Forelimb muscle (tissue), 1 donor: ENCODE results near the gene RBMS1. TPM values are rescaled to one million over a fixed set of nuclear protein-coding genes. Genes with fewer than 3 reads are reported as not detected.
"Not testable (repeated sequence)": the region's sequence is repeated elsewhere in the genome, so short reads cannot be mapped to it uniquely, and the experiment has no call there.

ENCODE experiments used
- DNase-seq: peaks from one replicate; pipeline ENCODE4 v3.0.0-alpha.2; 2013; ENCODE audit warnings: low read depth
- polyA plus RNA-seq: library from polyadenylated mRNA; unstranded; fragments of 120-200 nt; gene quantifications from one replicate; pipeline ENCODE4 v1.2.1, GENCODE V29; 2013; ENCODE audit not compliant: insufficient read length

RBMS1 gene
- polyA plus RNA-seq, 1 donor: 58.6 TPM

DNA sequence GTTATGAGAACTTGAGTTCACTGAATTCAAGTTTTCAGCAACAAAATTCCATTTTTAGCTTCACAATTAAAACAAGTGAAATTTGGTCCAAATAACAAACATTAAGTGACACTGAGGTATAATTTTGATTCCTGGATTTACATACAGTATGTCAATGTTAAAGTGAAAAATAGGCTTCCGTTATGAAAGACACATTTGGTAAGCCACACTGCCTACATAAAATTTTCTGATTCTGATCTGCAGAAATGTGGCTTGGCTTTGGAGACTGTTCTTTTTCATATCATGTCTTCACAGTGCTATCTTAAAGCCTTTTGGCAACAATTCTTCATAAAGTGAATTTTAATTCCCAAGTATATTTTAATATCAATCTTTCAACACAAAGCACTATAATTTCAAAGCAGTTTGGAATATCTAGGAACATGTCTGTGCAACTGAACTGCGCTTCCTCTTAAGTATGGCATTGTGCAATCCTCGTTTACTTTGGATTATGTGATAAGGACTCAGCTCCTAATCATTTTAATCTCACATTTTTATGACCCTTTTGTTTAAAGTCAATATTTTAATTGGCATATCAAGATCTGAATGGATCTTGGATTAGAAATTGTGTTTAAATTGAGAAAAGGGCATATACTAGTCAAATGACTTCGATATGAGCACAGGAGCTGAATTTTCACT is 60.0 kb downstream of the RBMS1 start:
- no peak for DNase-seq

DNA sequence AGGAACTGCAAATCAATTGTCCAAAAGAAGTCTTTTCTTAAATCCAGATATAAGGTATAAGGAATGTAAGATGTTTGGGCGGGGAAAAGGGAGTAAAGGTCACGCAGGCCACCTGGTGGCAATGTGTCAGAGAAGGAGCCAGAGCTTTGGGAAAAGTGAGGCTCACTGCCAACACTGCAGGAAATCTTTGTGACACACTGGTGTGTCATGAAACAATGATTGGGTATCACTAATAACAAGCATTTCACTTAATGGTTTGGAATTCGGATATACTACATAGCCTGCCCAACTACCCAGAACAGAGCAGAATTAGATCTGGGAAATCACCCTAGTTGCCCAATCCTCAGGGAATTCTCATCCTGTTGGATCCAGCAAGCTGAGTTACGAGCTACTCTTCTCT is 61.0 kb downstream of the RBMS1 start:
- DNase-seq: no peak

DNA sequence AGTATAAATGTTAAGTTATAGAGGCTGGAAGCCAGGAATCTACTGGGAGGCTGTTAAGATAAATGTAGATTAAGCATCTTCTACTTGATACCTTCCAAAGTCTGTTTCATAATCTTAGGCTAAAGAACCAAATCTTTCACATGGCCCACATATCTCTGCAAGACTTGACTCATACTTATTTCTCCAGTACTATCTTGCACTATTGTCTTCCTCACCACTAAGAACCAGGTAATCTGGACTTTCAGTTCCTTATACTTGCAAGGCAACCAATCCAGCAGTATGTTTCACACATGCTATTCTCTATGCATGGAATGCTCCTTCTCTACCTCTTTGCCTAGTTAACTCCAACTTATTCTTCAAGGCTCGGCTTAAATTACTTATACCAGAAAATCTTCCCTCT is 62.2 kb downstream of the RBMS1 start:
- no peak for DNase-seq

DNA sequence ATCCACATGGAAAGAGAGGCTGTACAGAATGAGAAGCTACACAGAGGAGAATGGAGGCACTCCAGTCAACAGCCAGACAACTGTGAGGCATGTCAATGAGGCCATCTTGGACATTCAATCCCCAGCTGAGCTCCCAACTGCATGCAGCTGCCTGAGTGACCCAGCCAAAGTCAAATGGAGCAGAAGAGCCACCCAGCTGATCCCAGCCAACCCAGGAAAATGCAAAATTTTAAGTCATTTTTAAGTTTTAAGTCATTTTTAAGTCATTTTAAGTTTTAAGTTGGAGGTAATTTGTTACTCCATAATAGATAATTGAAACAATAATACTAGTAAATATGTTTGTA is 63.6 kb downstream of the RBMS1 start:
- no peak for DNase-seq

DNA sequence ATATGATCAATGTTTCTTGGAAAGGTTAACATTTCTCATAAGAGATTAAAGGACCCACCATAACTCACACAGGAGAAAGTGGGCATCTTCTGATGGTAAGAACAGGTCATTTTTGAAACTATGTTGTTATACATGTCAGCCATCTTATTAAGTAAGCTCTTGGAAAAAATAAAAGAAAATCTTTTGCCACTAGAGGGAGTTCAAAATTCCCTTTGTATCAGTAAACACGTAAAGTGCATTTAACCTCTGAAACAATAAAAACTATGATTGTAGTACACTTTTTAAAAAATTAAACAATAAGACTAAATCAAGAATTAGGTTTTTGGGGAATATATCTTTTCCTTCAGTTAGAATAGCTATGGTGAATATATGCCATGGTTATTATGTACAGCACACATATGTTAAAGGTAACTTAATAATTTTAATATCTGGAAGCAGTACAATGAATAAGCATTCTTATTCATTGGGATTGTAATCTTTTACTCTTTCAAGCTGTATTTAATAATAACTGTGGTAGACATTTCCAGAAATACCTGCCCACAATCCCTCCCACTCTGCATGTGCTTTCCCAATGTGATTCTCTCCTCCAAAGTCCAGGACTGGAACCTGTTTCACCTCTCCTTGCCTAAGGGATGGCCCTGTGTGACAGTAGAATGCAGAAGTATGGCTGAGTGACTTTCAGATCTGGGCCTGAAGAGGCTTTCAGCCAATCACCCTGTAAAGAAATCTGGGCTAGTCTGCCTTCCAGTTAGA is 64.2 kb downstream of the RBMS1 start:
- DNase-seq: no peak

DNA sequence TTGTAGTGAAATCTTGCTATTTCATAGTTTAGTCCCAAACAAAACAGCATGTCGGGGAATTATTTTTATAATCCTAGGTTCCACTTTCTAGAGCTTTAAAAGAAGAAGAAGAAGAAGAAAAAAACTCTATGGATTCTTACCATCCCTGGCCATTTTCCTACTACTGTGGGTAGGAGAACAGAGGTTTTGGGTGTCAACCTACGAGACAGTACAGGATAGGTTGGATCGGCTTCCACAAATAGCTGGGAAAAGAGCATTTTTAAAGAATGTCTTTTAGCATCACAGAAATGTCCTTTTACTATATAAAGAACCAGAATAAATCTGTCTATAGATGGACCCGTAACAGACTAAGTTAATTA is 65.2 kb downstream of the RBMS1 start:
- DNase-seq: no peak

DNA sequence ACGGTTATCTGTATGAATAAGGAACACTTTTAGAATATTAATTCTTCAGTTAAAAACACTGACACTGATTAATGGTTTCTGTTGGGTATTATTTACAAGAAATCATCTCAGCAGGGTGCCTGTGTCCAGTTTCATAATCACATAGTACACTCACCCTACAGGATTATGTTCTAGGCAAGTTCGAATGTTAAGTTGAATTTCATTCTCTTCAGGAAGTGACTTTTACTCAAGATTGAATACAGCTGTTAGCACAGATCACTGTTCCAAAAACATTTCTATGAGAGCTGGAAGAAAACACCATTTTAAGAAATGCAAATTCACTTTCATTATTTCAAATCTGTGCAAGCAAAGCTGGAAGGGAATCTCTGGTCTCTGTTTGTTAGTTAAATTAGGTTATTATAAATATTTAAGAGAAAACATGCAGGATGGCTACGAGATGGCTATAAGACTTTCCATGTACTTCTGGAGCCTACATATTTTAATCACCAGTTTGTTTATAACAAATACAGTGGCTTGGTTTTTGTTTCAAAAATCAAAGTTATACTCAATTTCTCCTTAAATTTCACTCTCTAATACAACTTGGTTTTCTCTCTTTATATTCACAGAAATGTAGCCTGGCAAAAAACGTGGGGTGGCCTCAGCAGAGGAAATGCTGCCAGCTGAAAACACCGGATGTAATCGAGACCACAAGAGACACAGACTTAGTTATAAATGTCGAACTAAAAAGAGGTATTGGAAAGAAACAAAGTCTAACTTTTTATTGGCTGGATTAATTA is 65.8 kb downstream of the RBMS1 start:
- DNase-seq: no peak

DNA sequence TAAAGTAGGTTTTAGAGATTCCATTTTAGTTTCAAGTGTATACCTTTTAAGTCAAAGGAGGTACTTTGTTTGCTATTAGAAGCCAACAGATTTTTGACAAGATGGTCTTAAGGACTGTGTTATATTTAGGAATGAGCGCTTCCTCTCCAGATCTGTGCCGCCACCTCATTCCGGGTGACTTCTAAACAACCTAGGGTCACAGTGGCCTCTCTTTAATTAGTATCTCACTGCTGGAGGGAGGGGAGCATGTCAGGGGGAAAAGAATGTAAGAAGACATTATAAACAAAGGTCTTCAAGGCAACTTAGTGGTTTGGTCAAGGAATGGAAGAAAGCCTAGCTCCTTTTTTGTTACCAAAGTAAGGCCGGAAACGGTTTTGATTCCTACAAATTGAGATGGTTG is 67.0 kb downstream of the RBMS1 start:
- DNase-seq: no peak

DNA sequence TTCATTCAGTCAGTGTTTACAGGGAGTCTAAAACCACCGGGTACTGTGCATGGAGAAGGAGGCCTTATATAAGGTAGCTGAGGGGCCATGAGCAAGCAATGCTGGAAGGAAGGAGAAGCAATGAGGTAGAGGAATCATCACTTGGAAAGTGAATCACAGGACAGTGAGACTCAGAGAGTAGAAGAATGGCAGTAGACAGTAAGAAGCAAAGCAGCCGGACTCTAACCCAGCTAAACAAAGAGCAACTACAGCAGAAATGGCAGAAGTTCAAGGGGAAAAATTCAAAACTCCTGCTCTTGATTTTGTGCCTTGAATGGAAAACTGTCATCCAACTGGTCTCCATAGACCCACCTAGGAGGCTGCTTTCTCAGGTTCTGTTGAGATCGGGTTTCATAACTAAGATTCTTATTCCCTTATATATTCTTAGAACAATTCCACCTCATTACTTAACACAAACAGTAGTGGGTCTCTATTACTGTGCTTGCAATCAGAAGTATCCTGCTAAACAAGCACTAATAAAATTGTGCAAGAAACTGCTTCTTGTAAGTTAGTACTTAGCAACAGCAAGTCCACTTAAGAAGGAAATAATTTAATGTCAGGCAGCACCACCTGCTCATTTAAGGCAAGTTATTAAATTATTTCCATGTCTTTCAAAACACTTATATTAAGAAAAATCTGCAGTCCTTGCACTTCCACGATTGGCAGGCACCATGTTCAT is 68.0 kb downstream of the RBMS1 start:
- no peak for DNase-seq

DNA sequence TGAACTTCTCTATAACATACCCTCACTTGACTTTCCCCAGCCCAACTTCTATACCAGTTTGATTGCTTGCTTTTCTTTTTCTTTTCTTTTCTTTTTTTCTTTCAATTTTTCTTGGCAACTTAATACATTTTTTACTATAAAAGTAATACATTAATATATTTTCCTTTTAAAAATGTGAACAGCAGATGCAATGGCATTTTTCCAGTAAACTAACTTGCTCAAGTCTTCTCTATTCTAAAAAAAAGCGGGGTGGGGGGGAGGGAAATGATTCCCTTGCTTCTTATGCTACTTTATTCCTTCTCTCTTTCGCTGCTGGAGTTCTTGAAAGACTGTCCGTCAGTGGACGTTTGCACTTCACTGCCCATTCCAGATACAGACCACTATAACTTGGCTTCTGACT is 70.5 kb downstream of the RBMS1 start:
- DNase-seq: no peak

DNA sequence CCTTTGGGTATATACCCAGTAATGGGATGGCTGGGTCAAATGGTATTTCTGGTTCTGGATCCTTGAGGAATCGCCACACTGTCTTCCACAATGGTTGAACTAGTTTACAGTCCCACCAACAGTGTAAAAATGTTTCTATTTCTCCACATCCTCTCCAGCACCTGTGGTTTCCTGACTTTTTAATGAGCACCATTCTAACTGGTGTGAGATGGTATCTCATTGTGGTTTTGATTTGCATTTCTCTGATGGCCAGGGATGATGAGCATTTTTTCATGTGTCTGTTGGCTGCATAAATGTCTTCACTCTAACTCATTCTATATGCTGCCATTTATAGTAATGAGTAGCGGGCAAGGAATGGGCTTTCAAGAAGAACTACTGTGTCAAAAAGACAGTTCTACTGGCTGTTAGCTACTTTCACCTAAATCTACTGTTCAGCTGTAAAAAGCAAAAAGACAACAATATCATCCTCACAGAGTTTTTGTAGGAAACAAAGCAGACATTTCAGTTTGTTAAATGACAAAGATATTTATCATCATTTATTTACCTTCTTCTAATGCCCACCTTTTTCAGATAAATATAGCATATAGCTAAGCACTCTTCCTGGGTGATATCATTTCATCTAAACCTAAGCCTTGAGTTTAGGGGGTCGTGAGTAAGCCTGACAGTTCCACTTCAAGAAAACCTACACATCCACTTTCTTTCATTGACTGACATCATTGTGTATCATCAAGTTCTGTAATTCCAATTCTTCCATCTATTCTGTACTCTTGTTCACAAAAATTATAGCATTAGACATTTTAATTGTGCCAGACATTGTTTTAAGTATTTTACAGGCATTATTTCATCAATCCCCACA is 71.7 kb downstream of the RBMS1 start:
- not testable (repeated sequence) for DNase-seq

DNA sequence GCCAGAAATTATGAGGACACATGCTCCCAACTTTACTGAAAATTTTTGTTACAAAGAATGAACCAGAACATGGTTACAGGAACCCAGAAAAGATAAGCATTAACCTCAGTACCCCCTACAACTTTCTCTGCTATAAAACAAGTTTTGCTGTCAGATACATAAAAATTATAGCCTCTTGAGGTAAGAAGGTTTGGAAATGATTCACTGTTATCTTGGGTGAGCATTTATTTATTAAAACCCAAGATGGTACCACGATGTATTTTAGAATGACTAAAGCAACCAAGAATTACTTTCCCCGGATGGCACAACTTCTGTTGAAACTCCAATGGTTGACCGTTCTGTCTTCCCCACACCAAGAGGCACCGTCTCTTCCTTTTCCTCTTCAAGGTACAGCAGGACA is 72.9 kb downstream of the RBMS1 start:
- no peak for DNase-seq

DNA sequence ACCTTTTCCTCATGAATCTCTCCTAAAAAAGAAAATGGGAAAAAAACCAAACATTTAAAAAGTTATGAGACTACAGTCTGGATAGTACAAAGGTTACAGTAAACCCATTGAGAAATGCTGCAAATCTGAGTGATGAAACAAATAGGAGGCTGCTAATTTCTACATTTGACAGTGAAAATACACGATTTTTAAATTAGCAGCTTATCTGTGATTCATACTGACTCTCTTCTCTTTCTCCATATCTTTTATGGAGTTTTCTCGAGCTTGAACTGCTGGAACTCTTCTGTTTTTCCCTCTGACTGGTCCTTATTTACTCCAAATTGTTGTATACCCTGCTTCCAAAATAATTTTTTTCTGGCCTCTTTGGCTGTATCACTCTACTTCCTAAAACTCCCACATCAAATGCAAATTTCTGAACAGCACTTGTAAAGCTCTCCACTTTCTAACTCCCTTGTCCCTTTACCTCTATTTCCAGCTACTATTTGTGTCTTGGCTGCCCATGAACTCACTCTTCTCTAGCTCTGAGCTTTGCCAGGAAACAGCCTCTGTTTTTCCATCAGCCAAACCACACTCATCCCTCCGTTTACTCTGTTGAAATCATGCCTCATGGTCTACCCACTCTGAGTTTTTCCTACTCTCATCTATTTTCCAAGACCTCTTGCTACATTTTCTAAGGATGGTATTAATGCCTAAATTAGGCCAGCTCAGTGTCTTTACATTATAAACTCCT is 73.7 kb downstream of the RBMS1 start:
- no peak for DNase-seq

DNA sequence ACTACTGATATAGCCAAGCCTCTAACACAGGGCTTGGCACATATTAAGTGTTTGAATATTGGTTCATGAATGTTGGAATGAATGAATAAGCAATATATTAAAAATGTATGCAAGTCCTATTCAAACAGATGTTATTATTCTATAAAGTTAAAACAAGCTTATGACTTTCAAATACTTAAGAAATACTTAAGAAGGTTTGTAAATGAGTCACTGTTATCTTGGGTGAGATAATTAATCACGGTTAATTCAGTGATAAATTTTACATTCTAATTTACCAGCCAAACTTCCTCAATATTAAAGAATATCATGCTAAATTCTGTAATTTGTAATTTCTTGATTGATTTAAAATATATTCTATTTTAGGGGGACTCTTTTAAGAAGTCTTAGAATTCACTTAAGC is 74.8 kb downstream of the RBMS1 start:
- DNase-seq: no peak

DNA sequence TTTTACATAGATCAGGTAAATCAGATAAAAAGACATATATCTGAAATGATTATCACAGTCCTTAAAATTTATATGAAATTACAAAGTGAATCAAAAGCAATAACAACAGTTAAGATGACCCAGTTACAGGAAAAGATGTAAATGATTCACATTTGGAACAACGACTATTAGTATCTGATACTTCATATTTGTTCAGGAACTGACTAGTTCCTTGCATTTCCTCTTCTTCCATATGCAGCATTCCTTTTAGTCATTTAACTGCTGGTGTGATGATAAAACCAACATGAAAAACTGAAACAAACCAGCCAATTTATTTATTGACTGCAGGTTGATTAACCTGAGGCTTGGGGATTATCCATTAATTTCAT is 75.2 kb downstream of the RBMS1 start:
- DNase-seq: no peak

DNA sequence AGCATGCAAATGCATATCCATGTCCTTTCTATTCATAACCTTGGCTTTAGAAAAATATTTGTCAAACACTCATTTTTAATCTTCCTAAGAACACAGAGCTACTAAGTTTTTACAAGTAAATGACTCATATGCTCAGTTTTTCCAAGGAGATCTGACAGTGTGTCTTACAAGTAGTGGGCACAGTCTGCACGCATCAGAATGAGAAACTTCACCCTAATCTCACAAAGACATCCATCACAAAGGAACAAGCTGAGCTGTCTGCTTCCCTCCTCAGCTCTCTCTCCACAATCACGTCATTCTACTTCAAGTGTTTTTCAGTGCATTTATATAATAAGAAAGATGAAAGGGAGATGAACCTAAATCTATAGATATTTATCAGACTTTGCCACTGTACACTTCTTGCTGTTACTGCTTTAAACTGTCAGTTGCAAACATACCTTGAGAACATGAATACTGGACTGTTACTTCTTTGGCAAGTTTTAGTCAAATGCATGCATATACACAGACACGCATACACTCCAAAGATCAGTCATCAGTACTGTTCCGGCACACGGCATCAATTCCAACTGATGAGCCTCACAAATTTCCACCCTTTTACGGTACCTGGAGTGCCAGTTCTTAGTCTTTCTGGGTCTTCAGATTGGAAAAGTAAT is 75.7 kb downstream of the RBMS1 start:
- DNase-seq: no peak

DNA sequence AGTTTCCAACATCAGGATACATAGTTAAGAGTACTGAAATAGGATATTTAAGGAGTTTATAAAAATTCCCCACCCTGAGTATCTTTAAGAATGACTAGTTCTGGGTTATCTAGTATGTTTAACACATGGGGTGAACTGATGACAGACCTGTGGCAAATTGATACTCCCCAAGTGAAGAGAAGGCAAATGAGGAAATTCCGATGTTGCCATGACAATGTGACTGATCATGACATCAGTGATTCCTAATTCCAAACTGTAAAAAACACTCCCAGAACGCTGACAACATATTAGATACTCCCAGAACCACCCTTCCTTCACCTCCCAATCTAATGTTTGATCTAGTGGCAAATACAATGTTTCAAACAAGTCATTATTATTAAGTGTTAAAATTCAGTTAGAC is 77.6 kb downstream of the RBMS1 start:
- no peak for DNase-seq

DNA sequence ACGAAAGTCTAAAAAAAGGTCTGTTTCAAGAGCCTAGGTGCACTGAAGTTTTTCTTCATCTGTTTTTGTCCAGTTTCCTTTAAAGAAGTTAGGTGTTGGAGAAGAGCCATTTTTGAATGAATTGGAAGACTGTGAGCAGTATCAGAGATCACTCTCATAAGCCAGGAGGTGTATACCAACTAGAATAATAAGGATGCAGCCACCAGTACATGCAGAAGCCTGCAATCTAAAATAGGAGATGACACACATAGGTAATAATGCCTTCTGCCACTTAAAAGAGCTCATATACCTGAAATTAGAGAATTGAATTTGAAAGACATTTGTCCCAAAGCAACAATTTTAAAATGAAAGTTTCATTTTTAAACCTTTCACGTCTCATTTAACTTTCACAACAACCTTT is 81.7 kb downstream of the RBMS1 start:
- DNase-seq: no peak

DNA sequence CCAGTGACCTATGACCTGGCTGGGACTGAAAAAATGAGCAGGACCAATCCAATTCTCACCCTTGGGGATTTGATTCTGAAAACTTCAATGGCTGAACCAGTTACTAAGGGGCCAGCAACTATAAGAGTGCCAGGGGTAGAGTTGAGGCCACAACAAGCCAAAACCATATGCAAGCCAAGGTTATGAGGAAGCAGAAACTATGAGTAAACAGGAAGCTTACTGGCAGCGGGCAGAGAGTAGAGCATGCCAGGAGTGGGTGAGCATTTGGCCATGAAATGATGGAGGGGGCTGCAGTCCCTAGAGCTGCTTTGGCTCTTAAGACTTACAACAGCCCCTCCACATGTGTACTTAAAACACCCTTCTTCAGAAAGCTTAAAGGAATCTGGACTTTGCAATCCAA is 82.4 kb downstream of the RBMS1 start:
- DNase-seq: no peak

DNA sequence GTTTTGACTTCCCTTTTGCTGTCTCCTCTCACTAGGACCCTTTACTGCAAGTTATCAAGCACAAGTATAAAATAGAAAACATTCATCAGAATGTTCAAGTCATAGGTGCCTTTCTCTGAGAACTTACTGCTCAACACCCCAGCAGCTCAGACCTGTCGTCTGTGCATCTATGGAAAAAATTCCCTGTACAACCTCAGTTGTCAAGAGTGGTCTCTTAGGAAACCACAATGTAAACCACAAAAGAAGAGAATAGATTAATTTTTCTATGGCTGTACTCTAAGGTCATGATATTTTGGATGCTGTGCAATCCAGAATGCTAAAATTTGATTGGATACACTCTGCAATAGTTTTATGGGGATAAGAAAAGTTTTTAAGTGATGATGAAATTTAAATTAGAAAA is 84.1 kb downstream of the RBMS1 start:
- DNase-seq: no peak
